Measurements from ENCODE around the gene VSTM2B.

Gene VSTM2B

GRCh38 chr19:29596080-29596727 is 70.4 kb downstream of the VSTM2B start:
- in situ Hi-C loops (cut with MboI; ENCODE audit: low pct_unique_long_range_greater_than_20kb, low sequenced_read_pairs, unreplicated experiment) = no loop called here
- no peak for TF ChIP-seq CTCF (IDR thresholded peaks at IDR 0.05; ENCODE audit: extremely low read depth, insufficient read depth, missing control alignments)
- no peak for DNase-seq (ENCODE audit: low spot score)

GRCh38 chr19:29596885-29597525 is 71.2 kb downstream of the VSTM2B start:
- peak; percentile 58 for TF ChIP-seq CTCF (IDR thresholded peaks at IDR 0.05; ENCODE audit: extremely low read depth, insufficient read depth, missing control alignments)
- DNase-seq (ENCODE audit: low spot score) = no peak
- in situ Hi-C loops (cut with MboI; ENCODE audit: low pct_unique_long_range_greater_than_20kb, low sequenced_read_pairs, unreplicated experiment) = no loop called here

- DNase-seq (ENCODE audit: low spot score) = no peak
- no peak for TF ChIP-seq CTCF (IDR thresholded peaks at IDR 0.05; ENCODE audit: extremely low read depth, insufficient read depth, missing control alignments)
- in situ Hi-C loops (cut with MboI; ENCODE audit: low pct_unique_long_range_greater_than_20kb, low sequenced_read_pairs, unreplicated experiment) = no loop called here
Measured at GRCh38 chr19:29598036-29598435, 72.2 kb downstream of the VSTM2B start.

- TF ChIP-seq CTCF (IDR thresholded peaks at IDR 0.05; ENCODE audit: extremely low read depth, insufficient read depth, missing control alignments) = no peak
- DNase-seq (ENCODE audit: low spot score) = no peak
- in situ Hi-C loops (cut with MboI; ENCODE audit: low pct_unique_long_range_greater_than_20kb, low sequenced_read_pairs, unreplicated experiment) = no loop called here
Measured at GRCh38 chr19:29598496-29598895, 72.7 kb downstream of the VSTM2B start.

- in situ Hi-C loops (cut with MboI; ENCODE audit: low pct_unique_long_range_greater_than_20kb, low sequenced_read_pairs, unreplicated experiment) = no loop called here
- no peak for DNase-seq (ENCODE audit: low spot score)
- no peak for TF ChIP-seq CTCF (IDR thresholded peaks at IDR 0.05; ENCODE audit: extremely low read depth, insufficient read depth, missing control alignments)
Measured at GRCh38 chr19:29603308-29603707, 77.5 kb downstream of the VSTM2B start.

GRCh38 chr19:29605653-29606419 is 80.0 kb downstream of the VSTM2B start, which contains the start of gene POP4:
Gene POP4, plus strand, starts transcription at chr19:29606283. Its CDS starts 36 bp downstream, at chr19:29606319.
- in situ Hi-C loops (cut with MboI; ENCODE audit: low pct_unique_long_range_greater_than_20kb, low sequenced_read_pairs, unreplicated experiment) = loop anchor here (5.0 kb wide), 1 partner anchor 111 kb away; the partner anchor contains the start of gene C19orf12
- peak; percentile 7 for TF ChIP-seq CTCF (IDR thresholded peaks at IDR 0.05; ENCODE audit: extremely low read depth, insufficient read depth, missing control alignments)
- DNase-seq (ENCODE audit: low spot score) = peak; percentile 96
